NCI-H1092 treated with DMSO at 0.1 percent for 48 hours (cell line): Measurements from ENCODE around the gene TRIM61.
"Not testable (repeated sequence)": the region's sequence is repeated elsewhere in the genome, so short reads cannot be mapped to it uniquely, and the experiment has no call there.

Experiments used
- DNase-seq: peaks from one replicate; lab custom pipeline; 2025; lab: John Stamatoyannopoulos, UW

Gene TRIM61

DNA sequence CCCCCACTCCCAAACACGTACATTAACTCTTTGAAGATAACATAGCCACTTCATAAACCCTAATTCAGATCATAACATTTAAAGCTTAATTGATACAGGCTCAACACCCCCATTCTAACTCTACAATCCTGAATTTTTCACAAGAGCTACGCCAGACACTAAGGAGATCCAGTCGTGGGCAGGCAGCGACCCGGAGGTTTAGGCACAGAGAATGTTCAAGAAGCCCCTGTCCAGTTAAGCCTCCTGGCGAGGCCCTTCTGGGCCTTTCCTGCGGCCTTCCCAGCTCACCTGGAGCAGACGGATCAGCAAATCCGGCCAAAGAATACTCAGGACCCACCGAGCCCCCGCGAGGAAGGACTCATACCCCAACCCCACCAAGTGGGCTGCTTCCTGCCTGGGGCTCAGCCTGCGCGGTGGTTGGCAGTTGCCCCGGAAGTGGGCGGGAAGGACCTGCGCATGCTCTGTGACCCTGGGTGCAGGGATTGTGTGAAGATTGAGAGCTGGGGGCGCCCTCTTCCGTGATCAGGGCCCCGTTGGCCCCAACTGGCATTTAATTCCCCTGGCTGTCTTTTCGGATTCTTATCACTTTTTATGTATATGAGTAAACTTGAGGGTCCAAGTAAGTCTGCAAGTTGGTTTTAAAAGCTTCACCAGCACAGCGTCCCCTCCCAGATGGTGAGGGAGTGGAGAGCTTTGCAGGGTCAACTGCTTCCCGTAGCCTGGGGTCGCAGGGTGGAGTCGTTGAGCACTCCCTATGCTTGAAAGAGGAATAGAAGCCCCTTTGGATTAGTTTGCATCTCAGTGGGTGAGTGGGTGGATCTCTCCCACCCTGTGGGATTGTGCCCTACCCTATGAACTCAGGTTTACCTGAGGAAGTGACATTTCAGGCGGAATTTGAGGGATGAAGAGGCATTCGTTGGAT, at the start of gene TRIM61:
Gene TRIM61 (minus strand): TSS at position 415 of the 922 bp plus-strand sequence. CDS start 7,655 bp downstream, outside the sequence.
- no peak for DNase-seq

DNA sequence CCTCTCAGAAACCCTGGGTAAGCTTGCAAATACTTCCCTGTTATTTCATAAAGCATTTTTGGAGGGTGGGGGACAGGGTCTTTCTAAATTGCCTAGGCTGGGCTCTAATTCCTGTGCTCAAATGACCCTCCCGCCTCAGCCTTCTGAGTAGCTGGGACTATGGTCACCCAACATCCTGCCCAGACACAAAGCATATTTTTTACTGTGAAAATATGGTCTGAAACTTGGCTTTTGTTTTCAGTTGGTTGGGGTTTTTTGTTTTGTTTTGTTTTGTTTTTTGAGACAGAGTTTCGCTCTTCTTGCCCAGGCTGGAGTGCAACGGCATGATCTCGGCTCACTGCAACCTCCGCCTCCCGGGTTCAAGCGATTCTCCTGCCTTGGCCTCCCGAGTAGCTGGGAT, 48.3 kb upstream of the TRIM61 start:
- DNase-seq: not testable (repeated sequence)

DNA sequence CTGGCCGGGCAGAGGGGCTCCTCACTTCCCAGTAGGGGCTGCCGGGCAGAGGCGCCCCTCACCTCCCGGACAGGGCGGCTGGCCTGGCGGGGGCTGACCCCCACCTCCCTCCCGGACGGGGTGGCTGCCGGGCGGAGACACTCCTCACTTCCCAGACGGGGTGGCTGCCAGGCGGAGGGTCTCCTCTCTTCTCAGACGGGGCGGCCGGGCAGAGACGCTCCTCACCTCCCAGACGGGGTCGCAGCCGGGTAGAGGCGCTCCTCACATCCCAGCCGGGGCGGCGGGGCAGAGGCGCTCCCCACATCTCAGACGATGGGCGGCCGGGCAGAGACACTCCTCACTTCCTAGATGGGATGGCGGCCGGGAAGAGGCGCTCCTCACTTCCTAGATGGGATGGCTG, 42.5 kb upstream of the TRIM61 start:
- not testable (repeated sequence) for DNase-seq

- DNase-seq: no peak
Observed at GRCh38 chr4:165016971-165017370, 39.5 kb upstream of the TRIM61 start.

DNA sequence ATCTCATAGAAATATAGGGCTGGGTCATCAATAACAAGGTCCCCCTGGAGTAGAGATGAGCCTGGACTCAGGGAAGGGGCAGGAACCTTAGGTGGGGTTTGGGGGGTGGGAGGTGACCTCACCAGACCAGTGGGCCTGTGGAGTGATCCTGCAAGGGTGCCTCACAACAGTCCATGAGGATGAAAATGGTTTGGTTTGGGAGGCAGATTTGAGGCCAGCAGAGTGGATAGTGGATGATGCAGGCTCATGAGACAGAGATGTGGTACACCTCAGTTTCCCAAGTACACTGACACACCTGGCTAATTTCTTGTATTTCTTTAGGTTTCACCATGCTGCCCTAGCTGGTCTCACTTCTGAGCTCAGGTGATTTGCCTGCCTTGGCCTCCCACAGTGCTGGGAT, 36.2 kb upstream of the TRIM61 start:
- no peak for DNase-seq

GRCh38 chr4:165011403-165011802, 33.9 kb upstream of the TRIM61 start:
- DNase-seq: no peak

DNA sequence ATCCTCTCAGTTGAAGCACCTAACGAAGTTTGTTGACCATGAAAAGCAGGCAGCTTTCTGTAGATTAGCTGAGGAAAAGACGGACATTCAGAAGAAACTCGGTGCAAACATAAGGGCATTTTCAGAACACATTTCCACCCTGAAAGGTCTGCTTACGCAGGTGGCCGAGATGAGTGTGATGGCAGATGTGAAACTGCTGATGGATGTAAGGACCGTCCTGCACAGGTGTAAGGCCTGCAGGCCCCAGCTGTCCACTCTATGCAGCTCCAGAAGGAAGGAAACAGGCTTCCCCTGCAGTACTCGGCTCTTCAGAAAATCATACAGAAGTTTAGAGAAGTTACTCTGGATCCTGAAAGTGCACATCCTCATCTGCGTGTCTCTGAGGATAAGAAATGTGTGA, 33.5 kb upstream of the TRIM61 start:
- DNase-seq: no peak

GRCh38 chr4:165010487-165010886, 33.0 kb upstream of the TRIM61 start:
- DNase-seq: no peak

DNA sequence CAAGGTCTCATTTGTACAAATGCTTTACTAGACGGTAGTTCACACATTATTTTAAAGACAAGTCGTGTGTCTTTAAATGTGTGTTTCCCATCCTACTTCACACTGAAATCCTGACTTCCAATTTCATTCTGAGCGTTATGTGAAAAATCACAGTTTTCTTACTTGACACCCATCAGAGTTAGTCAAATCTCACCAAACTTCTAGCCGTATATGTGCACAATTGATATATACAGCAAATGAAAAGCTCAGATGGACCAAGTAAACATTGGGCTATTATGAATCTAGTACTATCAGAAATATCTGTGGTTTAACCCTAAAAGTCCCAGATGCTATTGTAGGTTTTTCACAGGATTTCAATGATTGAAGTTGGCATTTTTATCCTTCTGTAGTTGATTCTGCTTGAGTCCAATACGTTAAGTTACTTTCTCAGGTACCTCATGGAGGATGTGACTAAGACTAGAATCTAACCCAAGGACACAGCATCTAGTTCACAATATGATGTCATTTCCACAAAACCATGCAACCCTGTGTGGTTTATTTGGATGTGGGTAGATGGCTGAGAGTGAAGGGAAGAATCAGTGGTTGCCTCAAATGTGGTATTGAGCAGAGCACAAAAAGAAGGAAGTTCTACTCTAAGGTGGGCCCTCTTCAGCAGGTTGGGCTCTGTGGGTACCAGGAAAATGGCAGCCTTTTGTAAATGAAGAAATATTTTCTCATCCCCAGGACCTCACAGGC, 32.2 kb upstream of the TRIM61 start:
- no peak for DNase-seq

DNA sequence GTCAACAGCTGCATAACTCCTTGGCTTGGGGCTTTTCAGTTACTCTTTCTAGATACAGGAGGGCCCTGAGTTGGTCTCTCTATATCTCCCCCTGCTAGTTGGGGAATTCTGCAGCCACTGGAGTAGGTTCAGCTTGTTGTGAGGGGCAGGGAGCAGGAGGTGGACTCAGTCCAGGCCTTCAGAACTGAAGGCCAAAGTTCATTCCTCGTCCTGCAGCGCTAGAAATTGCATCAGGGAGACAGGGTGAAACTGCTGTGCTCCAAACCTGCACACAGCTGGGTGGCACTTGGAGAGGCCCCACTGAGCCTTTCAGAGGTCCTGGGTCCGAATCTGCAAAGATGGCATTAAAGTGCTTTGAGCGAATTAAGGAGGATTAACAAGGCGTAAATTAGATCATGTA, 29.4 kb upstream of the TRIM61 start:
- no peak for DNase-seq

DNA sequence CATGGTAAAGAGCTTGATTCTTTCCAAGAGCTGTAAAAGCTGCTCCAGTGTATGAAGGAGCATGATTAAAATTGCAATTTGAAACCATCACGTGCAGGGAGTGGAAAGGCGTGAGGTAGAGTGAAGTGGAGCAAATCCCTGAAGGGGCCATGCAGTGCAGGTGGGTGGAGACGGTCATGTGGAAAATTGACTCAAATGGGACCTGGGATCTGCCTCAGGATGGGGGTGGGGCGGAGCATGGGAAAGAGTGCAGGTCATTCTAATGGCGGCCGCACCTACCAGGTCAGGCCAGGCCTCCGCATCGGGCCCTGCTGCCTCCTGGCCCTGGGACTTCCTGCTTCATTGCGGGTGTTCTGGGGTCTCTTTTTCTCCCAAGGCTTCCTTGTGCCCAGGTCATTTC, 29.0 kb upstream of the TRIM61 start:
- no peak for DNase-seq

DNA sequence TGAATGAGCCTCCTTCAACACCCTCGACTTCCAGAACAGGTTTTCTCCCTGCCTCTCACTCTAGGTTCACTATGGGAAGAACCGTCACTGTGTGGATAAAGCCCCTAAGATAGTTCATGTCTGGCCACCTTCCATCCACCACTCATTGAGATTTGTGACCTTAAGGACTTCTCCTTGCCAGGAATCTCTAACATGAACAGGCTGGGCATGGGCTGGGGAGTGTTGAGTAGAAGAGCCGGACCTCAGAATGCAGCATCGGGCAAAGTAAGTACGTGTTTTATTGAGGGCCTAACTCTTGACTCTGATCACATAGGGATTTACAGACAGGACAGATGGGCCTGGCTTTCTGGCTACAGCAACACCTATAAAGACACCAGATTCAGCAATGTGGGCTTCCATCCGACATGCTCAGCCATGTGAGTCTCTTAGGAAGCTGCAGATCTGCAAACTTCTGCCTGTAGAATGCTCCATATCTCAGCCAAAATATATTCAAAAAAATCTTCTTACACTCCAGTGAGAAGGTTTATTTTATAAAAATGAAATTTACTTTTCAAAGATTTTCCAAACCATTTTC, 28.0 kb upstream of the TRIM61 start:
- no peak for DNase-seq

- DNase-seq: not testable (repeated sequence)
Observed at GRCh38 chr4:165001957-165002356, 24.5 kb upstream of the TRIM61 start.

DNA sequence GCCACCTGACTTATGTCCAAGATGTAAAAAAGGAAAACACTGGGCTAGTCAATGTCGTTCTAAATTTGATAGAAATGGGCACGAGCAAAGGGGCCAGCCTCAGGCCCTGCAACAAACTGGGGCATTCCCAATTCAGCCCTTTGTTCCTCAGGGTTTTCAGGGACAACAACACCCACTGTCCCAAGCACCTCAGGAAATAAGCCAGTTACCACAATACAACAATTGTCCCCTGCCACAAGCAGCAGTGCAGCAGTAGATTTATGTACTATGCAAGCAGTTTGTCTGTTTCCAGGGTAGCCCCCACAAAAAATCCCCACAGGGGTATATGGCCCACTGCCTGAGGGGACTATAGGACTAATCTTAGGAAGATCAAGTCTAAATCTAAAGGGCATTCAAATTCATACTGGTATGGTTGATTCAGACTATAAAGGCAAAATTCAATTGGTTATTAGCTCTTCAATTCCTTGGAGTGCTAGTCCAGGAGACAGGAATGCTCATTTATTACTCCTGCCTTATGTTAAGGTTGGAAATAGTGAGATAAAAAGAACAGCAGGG, 21.1 kb upstream of the TRIM61 start:
- DNase-seq: not testable (repeated sequence)

- DNase-seq: peak; percentile 42
Observed at GRCh38 chr4:164997941-164998340, 20.5 kb upstream of the TRIM61 start.

DNA sequence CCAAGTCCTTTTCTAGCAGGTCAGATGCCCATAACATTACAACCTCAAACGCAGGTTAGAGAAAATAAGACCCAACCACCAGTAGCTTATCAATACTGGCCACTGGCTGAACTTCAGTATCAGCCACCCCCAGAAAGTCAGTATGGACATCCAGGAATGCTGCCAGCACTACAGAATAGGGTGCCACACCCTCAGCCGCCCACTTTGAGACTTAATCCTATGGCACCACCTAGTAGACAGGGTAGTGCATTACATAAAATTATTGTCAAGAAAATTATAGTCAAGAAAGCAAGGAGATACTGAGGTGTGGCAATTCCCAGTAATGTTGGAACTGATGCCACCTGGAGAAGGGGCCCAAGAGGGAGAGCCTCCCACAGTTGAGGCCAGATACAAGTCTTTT, 19.9 kb upstream of the TRIM61 start:
- no peak for DNase-seq

DNA sequence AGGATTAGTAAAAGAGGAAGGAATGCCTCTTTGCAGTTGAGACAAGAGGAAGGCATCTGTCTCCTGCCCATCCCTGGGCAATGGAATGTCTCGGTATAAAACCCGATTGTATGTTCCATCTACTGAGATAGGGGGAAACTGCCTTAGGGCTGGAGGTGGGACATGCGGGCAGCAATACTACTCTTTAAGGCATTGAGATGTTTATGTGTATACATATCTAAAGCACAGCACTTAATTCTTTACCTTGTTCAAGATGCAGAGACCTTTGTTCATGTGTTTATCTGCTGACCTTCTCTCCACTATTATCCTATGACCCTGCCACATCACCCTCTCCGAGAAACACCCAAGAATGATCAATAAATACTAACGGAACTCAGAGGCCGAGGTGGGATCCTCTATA, 18.7 kb upstream of the TRIM61 start:
- not testable (repeated sequence) for DNase-seq

DNA sequence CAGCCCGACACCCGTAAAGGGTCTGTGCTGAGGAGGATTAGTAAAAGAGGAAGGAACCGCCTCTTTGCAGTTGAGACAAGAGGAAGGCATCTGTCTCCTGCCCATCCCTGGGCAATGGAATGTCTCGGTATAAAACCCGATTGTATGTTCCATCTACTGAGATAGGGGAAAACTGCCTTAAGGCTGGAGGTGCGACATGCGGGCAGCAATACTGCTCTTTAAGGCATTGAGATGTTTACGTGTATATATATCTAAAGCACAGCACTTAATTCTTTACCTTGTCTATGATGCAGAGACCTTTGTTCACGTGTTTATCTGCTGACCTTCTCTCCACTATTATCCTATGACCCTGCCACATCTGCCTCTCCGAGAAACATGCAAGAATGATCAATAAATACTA, 13.3 kb upstream of the TRIM61 start:
- not testable (repeated sequence) for DNase-seq

- no peak for DNase-seq
Observed at GRCh38 chr4:164989471-164989870, 12.0 kb upstream of the TRIM61 start.

DNA sequence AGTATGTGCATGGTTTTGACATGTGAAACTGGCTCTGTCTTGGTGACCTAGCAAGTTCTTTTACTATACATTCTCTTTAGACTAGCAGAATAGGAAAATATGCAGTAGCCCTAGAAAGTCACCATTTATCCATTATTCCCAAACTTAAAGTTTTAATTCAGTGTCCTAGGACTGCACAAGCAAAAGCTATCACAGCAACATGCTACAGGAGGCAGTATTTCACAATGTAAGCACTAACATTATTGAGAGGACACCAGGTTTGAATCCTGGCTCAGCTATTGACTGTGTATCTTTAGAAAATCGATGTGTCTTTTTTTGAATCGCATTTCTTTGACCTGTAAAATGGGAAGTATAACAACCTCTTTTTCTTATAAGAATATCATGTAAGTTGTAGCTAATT, 5.5 kb downstream of the TRIM61 start:
- not testable (repeated sequence) for DNase-seq

GRCh38 chr4:164959896-164960295, 17.6 kb downstream of the TRIM61 start:
- DNase-seq: no peak

- DNase-seq: not testable (repeated sequence)
Observed at GRCh38 chr4:164959421-164959820, 18.0 kb downstream of the TRIM61 start.
